Midbrain (tissue), 1 donor: ENCODE measurements around the gene CAV3.
"Not testable (repeated sequence)": the region's sequence is repeated elsewhere in the genome, so short reads cannot be mapped to it uniquely, and the experiment has no call there.

ENCODE experiments used
- DNase-seq: peaks from one replicate; lab custom pipeline; 2025; lab: John Stamatoyannopoulos, UW

Gene CAV3

DNA sequence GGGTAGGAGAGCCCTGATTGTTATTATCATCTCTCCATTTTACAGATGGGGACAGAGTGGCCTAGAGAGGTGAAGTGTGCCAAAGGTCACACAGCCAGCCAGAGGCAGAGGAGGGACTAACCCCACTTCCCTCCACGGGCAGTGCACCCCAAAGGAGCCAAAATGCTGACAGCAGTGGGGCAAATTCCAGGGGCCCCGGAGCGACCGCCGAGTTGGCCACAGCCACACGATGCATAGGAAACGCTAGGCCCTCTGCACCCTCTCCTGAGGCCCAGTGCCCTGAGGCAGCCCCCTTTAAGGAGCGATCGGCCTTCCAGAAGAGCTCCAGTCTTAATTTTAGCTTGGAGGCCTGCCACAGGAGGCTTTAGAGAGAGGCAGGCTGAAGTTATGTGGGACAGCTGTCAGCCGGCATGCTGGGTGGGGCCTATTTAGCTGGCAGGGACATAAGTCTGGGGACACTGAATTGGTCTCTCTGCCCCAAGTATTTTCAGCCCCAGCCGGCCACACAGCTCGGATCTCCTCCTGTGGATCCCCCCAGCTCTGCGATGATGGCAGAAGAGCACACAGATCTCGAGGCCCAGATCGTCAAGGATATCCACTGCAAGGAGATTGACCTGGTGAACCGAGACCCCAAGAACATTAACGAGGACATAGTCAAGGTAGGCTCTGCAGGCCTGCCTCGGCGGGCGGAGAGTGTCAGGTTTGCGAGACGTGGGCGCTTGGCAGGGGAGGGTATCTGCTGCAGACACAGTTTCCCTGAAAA lies at the start of gene CAV3:
TSS of gene CAV3 (plus strand) at position 471 of the 763 bp plus-strand sequence. CDS start at position 546, 75 bp downstream.
- DNase-seq = no peak

DNA sequence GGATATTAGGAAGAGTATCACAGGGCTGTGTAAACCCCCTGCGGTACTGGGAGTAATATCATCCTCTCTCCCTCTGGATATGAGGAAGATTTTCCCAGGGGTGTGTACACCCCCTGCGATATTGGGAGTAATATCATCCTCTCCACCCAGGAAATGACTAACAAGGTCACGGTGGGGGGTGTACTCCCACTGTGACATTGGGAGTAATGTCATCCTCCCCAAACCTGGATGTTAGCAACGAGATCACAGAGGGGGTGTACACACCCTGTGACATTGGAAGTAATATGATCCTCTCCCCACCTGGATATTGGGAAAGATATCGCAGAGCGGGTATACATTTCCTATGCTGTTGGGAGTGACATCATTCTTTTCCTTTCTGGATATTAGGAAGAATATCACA lies 48.6 kb upstream of the CAV3 start:
- DNase-seq = not testable (repeated sequence)

DNA sequence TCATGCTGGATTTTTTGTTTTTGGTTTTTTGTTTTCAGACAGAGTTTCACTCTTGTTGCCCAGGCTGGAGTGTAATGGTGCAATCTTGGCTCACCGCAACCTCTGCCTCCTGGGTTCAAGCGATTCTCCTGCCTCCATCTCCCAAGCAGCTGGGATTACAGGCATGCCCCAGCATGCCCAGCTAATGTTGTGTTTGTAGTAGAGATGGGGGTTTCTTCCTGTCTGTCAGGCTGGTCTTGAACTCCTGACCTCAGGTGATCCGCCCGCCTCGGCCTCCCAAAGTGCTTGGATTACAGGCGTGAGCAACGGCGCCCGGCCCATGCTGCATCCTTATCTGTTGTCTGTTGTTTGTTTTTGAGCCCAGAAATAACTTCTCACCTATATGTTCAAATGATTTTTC lies 42.3 kb upstream of the CAV3 start:
- DNase-seq = not testable (repeated sequence)

DNA sequence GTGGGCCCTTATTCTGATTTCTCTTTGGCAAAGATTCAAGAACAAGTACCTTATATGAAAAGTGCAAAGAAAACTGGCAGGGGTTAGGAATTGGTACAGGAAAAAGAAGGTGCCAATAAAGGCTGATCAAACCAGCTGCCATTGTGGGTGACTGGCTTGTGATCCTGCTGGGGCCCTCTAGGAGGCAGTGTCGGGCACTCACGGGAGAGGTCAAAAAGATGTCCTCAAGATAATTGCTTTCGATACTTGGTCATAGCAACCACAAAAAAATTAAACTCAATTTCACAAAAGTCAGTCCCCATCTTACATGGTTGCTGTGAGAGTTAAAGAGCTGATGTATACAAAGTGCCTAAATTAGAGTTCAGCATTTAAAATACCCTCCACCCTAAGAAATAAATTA lies 31.0 kb upstream of the CAV3 start:
- DNase-seq = no peak

DNA sequence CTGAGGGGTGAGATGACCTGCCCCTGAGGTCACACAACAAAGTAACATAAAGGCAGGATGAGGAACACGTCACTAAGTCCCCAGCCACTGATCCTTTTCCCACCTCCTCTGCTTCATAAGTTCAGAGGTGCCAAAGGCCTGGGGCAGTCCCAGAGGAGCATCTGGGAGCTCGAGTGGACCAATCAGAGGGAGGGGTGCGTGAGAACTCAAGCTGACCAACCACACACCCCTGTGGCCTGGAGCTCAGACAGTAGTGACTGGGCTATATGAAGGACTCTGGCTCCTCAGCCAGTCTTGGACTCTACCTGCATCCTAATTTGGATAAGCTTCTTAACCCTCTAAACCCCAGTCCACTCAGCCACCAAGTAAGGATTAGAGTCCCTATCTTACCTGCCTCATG lies 28.0 kb upstream of the CAV3 start:
- no peak for DNase-seq

DNA sequence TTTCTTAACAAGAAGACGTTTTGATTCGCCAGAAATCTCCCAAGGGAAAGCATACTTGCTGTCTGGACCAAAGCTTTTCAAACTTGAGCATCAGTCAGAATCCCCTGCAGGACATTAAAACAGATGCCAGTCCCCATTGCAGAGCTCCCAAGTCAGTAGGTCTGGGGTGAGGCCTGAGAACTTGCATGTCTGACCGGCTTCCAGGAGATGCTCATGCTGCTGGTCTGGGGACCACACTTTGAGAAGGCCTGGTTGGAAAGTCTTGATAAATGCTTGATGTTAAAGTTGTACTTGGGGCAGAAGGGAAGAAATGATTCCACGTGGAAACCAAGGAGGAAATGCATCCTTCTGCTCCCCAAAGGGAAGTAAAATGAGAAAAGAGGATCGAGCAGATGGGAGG lies 24.3 kb upstream of the CAV3 start:
- DNase-seq = no peak

DNA sequence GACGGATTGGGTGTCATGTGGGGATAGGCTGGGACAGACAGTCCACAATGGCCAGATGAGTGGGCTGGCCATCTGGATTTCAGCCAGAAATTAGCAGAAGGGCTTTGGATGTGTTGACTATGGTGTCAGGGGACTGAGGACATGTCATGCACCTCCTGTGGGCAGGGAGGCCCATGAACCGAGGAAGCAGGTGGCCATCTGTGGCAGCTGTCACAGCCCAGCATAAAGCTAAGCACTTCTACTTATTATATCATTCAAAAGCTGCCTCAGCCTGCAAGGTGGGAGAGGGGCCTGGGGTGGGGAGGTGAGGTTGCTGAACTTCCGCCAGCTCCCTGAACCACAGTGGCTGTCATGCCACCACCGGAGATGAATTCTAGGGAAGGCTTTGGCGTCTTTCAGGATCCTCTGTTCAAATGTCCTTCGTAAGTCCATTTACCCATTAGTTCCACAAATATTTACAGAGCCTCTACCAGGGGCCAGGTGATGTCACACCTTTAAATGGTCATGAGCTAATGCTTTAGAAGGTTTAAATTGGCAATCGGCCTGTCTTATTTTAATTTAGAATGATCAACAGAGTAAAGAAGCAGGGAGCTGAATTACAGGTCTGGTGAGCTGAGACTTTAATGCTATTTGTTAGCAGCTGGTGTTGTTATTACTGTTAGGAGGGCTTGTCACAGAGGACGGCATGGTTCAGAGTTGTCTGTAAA lies 23.6 kb upstream of the CAV3 start:
- no peak for DNase-seq

DNA sequence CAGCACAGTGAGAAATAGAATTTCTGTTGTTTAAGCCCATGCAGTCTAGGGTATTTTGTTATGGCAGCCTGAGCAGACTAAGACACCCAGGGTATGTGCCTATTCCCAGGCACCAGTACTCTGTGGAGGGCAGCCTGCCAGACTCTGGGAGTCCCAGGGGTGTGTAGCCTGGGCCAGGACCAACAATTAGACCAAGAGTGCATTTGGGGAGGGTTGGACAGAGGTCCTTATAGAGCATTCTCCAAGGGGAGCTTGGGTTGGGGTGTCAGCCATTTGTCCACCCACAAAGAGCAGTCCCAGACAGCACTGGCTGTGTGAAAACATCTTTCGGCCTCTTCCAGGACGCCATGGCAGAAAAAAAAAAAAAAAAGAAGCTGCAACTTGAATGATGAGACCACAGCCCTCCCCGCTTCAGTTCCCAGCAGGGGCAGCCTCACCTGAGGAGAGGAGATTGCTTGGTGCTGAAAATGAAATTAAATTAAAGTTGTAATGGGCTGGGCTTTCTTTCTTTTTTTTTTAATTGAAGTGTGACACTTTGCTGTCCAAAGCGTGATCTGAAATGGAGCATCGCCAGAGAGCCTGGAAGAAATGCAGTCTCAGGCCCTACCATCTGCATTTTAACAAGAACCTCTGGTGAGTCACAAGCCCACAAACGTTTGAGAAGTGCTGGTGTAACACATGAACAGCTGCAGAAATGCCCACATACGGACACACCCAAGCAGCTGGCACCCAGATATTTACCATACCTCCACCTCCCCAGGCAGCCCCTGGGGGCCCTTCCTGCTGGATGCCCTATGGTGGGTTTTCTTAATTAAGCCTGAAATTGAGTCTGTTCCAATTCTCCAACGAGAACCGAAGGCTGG lies 21.3 kb upstream of the CAV3 start:
- no peak for DNase-seq

DNA sequence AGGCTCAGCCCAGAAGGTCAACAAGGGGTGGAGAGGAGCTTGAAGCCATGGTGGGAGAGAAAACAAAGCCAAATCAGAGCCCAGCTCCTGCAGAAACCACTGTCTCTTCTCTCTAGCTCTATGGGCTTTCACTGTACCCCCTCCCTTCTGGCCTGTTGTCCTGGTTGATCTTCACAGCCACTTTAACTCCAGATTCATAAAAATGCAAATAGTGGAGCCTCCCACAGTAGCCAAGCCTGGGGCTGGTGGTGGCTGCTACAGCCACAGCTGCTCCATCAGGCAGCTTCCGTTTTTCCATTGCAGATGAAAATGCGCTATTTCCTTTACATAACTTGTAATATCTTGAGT lies 20.7 kb upstream of the CAV3 start:
- no peak for DNase-seq

DNA sequence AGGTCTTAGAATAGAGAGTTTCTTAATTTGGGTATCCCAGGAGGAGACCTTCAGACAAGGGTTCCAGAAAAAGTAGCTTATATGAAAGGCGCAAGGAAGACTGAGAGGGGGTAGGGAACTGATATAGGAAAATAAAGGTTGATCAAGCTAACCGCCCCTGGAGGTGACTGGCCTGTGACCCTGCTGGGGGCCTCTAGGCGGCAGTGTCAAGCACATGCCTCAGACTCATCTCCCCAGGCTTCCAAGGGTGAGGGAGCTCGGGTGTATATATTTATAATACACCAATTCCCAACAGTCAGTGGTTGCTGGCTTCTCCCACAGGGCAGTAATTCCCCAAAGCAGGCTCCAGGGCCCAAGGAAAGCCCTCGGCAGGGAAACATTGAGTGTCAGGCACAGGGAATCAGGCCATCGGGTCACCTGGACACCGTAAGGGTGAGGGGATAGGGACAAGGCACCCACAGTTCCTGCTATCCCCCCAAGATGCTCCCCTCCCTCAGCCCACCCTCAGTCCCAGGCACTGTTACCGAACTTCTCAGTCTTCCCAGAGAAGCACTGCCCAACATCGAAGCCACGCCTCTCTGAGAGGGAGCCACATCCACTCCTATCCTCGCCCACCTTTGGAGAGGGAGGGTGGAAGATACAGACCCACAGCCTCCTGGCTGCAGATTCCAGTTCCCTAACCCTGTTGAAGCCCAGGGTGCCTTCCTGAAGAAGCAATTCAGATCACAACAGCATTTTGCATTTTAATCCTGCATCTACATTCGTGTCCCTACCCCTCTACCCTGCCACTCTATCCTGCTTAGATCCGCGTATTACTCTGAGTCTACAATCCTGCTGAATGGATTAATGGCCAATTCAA lies 19.5 kb upstream of the CAV3 start:
- no peak for DNase-seq

DNA sequence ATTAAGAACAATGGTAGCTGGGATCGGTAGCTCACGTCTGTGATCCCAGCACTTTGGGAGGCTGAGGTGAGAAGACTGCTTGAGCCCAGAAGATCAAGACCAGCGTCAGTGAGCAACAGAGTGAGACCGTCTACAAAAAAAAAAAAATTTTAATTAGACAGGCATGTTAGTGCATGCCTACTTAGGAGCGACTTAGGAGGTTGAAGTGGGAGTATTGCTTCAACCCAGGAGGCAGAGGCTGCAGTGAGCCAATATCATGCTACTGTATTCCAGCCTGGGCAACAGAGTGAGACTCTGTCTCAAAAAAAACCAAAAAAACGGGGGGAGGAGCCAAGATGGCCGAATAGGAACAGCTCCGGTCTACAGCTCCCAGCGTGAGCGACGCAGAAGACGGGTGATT lies 17.8 kb upstream of the CAV3 start:
- not testable (repeated sequence) for DNase-seq

DNA sequence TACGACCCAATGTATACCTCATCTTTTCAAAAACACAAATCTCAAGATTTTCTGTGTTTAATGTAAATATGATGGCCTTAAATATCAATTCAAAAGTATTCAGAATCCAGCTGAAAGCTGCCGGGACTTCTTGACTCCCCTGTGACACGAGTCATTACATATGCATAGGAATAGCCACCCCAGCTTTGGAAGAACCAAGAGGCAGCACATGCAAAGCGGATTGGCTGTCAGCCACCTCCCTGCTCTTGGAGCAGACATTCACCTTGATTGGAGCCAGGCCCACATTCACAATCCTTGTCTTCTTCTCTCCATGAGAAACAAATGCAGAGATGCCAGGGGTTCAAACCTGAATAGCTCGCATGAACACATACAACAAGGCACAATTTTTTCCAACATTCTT lies 10.8 kb upstream of the CAV3 start:
- no peak for DNase-seq

DNA sequence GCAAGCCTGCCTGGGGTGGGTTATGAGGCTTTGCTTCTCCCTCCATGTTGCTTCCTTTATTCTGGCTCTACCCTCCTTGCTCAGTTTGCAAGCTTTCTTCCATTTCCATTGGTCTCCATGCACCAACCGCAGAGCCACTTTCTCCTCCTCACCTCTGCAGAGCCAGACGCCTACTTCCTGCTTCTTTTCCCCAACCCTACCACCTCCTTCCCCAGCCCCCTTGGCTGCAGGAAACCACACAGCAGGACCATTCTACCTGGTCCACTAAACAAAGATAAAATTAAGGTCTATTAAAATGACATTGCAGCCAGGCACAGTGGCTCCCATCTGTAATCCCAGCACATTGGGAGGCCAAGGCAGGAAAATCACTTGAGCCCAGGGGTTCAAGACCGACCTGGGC lies 10.0 kb upstream of the CAV3 start:
- DNase-seq = no peak

DNA sequence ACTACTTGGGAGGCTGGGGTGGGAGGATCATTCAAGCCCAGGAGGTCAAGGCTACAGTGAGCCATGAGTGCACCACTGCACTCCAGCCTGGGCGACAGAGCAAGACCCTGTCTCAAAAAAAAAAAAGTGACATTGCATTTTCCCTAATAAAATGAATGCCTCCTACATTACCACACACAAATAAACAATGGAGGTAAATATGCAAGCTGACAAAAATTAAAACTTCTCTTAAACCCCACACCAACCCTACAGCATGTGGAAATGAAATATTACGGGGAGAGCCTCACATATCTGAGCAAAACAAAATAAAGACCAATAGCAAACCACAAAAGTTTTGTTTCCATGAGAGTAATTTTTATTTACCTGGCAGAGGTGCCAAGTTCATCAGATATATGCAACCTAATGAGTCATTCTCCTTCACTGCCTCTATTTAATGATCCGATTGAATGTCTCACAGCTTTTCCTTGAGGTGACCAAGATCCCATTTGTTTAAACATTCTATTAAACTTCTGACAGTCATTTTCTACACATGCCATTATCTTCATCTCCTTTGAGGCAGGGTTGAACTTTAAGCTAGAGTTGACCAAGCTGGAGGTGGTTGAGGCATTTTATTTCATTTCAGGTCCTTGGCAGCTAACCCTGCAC lies 9.4 kb upstream of the CAV3 start:
- no peak for DNase-seq

DNA sequence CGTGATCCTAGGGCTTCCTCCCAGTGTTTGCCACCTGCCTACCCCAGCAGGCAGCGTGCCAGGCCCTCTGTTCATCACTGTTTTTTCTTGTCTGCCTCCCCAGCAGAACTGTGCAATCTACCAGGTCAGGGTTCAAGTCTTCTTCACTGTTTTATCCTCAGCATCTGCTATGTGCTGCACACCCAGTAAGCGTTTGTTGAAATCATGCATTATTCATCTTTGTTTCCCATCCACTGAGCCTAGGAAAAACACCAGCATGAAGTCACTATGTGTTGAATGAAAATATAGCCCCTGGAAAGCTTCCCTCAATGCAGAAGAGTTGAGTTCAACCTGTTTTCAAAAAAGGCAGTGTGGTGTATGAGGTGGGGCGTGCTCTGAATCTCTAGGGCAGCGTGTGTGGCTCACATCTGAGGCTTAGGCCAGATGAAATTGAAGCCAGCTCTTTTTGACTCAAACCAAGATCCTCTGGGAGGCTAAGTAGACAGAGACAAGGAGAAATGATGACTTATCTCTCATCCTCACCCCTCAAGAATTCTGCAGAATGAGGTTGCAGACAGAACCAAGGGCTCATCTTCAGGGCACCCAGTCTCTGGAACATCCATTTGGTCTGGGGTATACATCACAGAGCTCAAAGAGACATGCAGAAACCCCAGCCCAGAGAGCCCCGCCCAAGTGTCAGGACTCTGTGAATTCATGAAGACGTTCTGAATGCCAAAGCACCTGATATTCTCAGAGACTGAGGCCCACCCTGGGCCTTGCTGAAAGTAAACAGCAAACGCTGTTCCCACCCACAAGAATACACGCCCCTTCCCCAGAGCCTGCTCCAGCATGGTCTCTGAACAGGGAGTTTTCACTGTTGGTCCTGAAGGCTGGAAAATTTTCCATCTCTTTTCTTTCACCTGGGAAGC lies 5.7 kb upstream of the CAV3 start:
- no peak for DNase-seq

DNA sequence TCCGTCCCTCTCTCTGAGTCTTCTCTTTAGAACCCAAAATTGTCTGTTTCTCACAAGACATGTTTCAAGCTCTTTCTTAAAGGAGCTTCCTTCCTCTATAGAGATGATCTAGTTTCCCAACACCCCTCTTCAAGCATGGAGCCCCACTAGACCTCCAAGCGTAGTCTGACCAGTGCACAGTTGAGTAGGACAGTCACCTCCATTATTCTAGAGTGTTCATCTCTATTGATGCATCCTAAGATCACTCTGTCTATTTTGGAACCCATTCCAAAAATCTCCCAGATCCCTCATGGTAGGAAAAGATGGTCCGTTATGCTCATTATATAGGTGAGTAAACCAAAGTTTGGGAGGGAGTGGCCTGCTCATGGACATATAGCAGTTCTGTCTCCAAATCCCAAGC lies 4.1 kb upstream of the CAV3 start:
- DNase-seq = no peak

DNA sequence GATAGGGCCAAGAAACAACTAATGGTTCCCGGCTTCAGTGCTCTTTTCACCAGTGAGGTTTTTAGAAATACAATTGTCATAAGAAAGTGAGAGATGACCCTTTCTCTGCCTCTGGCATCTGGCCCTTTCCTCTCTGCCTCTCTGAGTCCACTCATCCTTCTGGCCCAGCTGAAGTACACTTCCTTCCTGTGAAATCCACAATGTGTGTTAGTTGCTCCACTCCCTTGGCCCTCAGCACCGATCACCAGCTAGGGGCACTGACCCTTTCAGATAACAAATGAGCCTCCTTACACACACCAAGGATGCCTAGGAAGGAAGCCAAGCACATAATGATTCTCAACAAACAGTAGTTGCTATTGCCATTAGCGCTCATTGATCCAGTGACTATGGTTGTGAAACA lies 2.9 kb upstream of the CAV3 start:
- no peak for DNase-seq

DNA sequence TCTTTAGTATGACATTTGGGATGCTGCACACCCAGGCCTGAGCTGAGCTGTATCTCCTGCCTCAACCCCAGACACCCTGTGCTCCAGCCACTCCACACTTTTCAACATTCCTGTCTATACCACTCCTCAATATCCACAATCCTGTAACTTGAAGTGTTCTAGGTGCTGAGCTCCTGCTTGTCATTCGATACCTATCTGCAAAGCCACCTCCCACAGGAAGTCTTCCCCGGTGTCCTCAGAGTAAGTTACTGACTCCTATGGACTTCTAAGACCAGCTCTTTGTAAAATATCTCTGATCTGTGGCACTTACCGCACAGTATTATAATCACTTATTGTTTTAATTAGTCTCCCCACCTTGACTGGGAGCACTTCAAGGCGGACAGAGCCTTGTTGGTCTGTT lies 1.2 kb upstream of the CAV3 start:
- no peak for DNase-seq

DNA sequence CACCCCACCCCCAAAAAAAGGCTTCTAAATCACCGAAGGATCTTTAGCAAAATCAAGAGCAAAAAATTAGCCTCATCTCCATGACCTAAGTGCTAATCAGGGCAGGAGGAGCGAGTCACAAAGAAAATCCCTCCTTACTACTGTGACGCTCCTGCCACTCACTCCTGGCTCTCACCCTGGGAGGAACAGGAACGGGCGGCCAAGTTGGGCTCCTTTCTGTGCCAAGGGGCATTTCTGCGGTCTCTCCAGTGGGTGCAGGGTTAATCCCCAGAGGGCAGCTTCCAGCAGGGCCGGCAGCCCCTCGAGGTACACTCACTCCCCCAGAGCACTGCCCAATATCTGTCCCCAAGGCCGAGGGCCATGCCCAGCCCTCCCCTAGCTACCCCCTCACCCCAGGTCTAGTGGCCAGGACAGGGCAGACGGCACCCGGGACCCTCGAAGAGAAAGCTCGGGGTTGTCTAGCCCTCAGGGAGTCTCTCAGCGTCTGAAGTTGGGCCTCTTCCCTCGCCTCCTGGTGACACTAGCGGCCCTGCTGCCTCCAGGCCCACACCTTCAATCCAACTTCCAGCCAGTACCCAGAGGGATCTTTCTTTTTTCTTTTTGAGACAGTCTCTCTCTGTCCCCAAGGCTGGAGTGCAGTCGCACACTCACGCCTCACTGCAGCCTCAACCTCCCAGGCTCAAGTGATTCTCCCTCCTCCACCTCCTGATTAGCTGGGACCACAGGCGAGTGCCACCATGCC lies 706 bp downstream of the CAV3 start:
- no peak for DNase-seq

DNA sequence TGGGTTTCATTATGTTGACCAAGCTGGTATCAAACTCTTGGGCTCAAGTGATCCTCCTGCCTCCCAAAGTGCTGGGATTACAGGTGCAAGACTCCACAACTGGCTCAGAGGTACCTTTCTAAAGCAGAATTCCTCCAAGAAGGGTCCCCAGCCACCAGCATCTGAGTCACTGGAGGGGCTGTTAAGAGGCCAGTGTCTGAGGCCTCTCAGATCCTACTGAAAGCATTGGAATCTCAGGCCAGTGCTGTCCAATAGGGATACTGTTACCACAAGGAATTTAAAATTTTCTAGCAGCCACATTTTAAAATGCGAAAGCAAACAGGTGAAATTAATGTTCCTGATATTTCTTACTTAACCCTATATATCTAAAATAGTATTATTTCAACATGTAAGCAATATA lies 1.3 kb downstream of the CAV3 start:
- DNase-seq = no peak
